IMR-90 (cell line): ENCODE measurements around the gene TBCD. TPM values are rescaled to one million over a fixed set of nuclear protein-coding genes. Genes with fewer than 3 reads are reported as not detected.

ENCODE experiments used
- ATAC-seq: fragments of 200-7000 bp; cut with Tn5 transposase; 2 replicates; pipeline ENCODE4 v1.9.1; 2020; ENCODE audit warnings: low read depth, mild to moderate bottlenecking, moderate library complexity
- BruUV-seq: library from RNA; stranded (reverse); fragments of 400-500 nt; replicated peaks from 2 replicates; lab custom pipeline; 2021; lab: Mats Ljungman, UMichigan
- CTCF ChIA-PET: fragments of 300-600 bp; formaldehyde crosslinking; extraction: SDS; loops from one replicate; lab custom pipeline; 2021; ENCODE audit warnings: antibody characterized with exemption; lab: Yijun Ruan, JAX
- POLR2A ChIA-PET: fragments of 300-600 bp; sonication (Branson Sonifier 250); formaldehyde crosslinking; loops from one replicate; lab custom pipeline; 2022; ENCODE audit warnings: antibody characterized with exemption; ENCODE audit not compliant: unreplicated experiment; lab: Charles Lee
- DNase-seq: peaks from one replicate; pipeline ENCODE4 v3.0.0; 2013
- H2AFZ ChIP-seq: replicated peaks from 2 replicates; pipeline ENCODE3; 2013; ENCODE audit warnings: low read length, mild to moderate bottlenecking; ENCODE audit not compliant: poor library complexity
- H2AK5ac ChIP-seq: 2 replicates; pipeline ENCODE4 v1.6.1; 2013; ENCODE audit warnings: low read depth, low read length, inconsistent platforms
- H2AK9ac ChIP-seq: replicated peaks from 2 replicates; pipeline ENCODE3; 2013; ENCODE audit warnings: mild to moderate bottlenecking, low read depth, low read length, moderate library complexity; ENCODE audit not compliant: poor library complexity
- H2BK120ac ChIP-seq: 2 replicates; pipeline ENCODE4 v1.6.1; 2013; ENCODE audit warnings: low read depth, low read length, inconsistent platforms
- H2BK15ac ChIP-seq: 3 replicates; pipeline ENCODE4 v1.6.1; 2013; ENCODE audit warnings: low read depth, low read length, inconsistent platforms
- H2BK20ac ChIP-seq: 2 replicates; pipeline ENCODE4 v1.6.1; 2013; ENCODE audit warnings: low read depth, mild to moderate bottlenecking, inconsistent platforms, low read length, moderate library complexity
- H2BK5ac ChIP-seq: 2 replicates; pipeline ENCODE4 v1.6.1; 2013; ENCODE audit warnings: mild to moderate bottlenecking, low read depth, low read length, inconsistent platforms; ENCODE audit not compliant: poor library complexity, severe bottlenecking
- H3K14ac ChIP-seq: replicated peaks from 2 replicates; pipeline ENCODE4 v1.6.1; 2013; ENCODE audit warnings: low read depth, low read length, inconsistent platforms
- H3K18ac ChIP-seq: 2 replicates; pipeline ENCODE4 v1.6.1; 2013; ENCODE audit warnings: low read depth, low read length, control low read depth
- H3K23ac ChIP-seq: 2 replicates; pipeline ENCODE4 v1.6.1; 2013; ENCODE audit warnings: low read depth, low read length, inconsistent platforms
- H3K27ac ChIP-seq: 2 replicates; pipeline ENCODE4 v1.5.1; 2013; ENCODE audit warnings: mild to moderate bottlenecking, control low read depth, low read length; ENCODE audit not compliant: insufficient read depth
- H3K27me3 ChIP-seq: 2 replicates; pipeline ENCODE4 v1.6.1; 2013; ENCODE audit warnings: low read length; ENCODE audit not compliant: control insufficient read depth, insufficient read depth
- H3K36me3 ChIP-seq: 2 replicates; pipeline ENCODE4 v1.6.1; 2013; ENCODE audit warnings: low read length, mixed read lengths; ENCODE audit not compliant: control insufficient read depth, insufficient read depth
- H3K4ac ChIP-seq: 2 replicates; pipeline ENCODE4 v1.6.1; 2013; ENCODE audit warnings: low read depth, low read length, inconsistent platforms
- H3K4me1 ChIP-seq: 2 replicates; pipeline ENCODE4 v1.6.1; 2013; ENCODE audit warnings: low read length, mixed read lengths; ENCODE audit not compliant: control insufficient read depth, insufficient read depth
- H3K4me2 ChIP-seq: 2 replicates; pipeline ENCODE4 v1.6.1; 2013; ENCODE audit warnings: low read depth, mild to moderate bottlenecking, control low read depth, low read length, moderate library complexity
- H3K4me3 ChIP-seq: 2 replicates; pipeline ENCODE4 v1.5.1; 2013; ENCODE audit warnings: low read depth, mild to moderate bottlenecking, control low read depth, low read length, moderate library complexity; ENCODE audit not compliant: insufficient read depth
- H3K56ac ChIP-seq: 2 replicates; pipeline ENCODE4 v1.6.1; 2013; ENCODE audit warnings: low read length, inconsistent platforms; ENCODE audit not compliant: insufficient read depth; ENCODE audit errors: extremely low read depth
- H3K79me1 ChIP-seq, 2 experiments: 2 replicates each; pipeline ENCODE4 v1.6.1; 2013; ENCODE audit warnings: low read length in 2 of 2, inconsistent platforms in 1 of 2, low read depth in 1 of 2
- H3K9ac ChIP-seq: 2 replicates; pipeline ENCODE4 v1.6.1; 2013; ENCODE audit warnings: low read depth, low read length, control low read depth
- H3K9me1 ChIP-seq: 2 replicates; pipeline ENCODE4 v1.6.1; 2013; ENCODE audit warnings: low read length, inconsistent platforms; ENCODE audit not compliant: insufficient read depth
- H3K9me3 ChIP-seq: 2 replicates; pipeline ENCODE4 v1.6.1; 2013; ENCODE audit warnings: low read length; ENCODE audit not compliant: control insufficient read depth, insufficient read depth
- H4K20me1 ChIP-seq: 2 replicates; pipeline ENCODE4 v1.6.1; 2013; ENCODE audit warnings: low read length, inconsistent platforms; ENCODE audit not compliant: insufficient read depth
- H4K5ac ChIP-seq: 2 replicates; pipeline ENCODE4 v1.6.1; 2013; ENCODE audit warnings: mild to moderate bottlenecking, low read depth, low read length, control low read depth
- H4K8ac ChIP-seq, 2 experiments: 2 replicates each; pipeline ENCODE4 v1.6.1; 2013; ENCODE audit warnings: low read depth in 2 of 2, low read length in 2 of 2, control low read depth in 1 of 2, inconsistent platforms in 1 of 2
- H4K91ac ChIP-seq: 2 replicates; pipeline ENCODE4 v1.6.1; 2013; ENCODE audit warnings: low read depth, low read length, inconsistent platforms; ENCODE audit not compliant: insufficient read depth
- BHLHE40 ChIP-seq: fragments of 150-350 bp; IDR thresholded peaks from 2 replicates; pipeline ENCODE4 v1.6.1; 2016; ENCODE audit warnings: mild to moderate bottlenecking, low read depth, low read length
- CHD1 ChIP-seq: IDR thresholded peaks from 2 replicates; pipeline ENCODE4 v1.6.1; 2012; ENCODE audit warnings: low read depth, low read length, improper control_type of control experiment
- CTCF ChIP-seq: conservative IDR thresholded peaks from 2 replicates; pipeline ENCODE4 v1.5.1; 2012; ENCODE audit warnings: mild to moderate bottlenecking, low read depth, low read length, improper control_type of control experiment
- MAZ ChIP-seq: IDR thresholded peaks from 2 replicates; pipeline ENCODE4 v1.6.1; 2012; ENCODE audit warnings: low read depth, mild to moderate bottlenecking, low read length, improper control_type of control experiment, moderate library complexity, borderline replicate concordance
- MXI1 ChIP-seq: IDR thresholded peaks from 2 replicates; pipeline ENCODE4 v1.6.1; 2012; ENCODE audit warnings: low read depth, mild to moderate bottlenecking, low read length, moderate library complexity, borderline replicate concordance
- NFE2L2 ChIP-seq: fragments of 150-350 bp; IDR thresholded peaks from 2 replicates; pipeline ENCODE4 v1.6.1; 2016; ENCODE audit warnings: low read depth, mild to moderate bottlenecking, low read length
- POLR2A ChIP-seq: IDR thresholded peaks from 2 replicates; pipeline ENCODE4 v1.6.1; 2012; ENCODE audit warnings: mild to moderate bottlenecking, low read depth, low read length
- SMC3 ChIP-seq: fragments of 150-350 bp; IDR thresholded peaks from 2 replicates; pipeline ENCODE4 v1.6.1; 2016; ENCODE audit warnings: low read depth, mild to moderate bottlenecking, antibody characterized with exemption, low read length, moderate library complexity
- whole genome bisulfite sequencing, 2 experiments: methylation state at CpG; one replicate each; pipeline versions ENCODE4 v1.1.5 to v1.1.7; 2013; ENCODE audit warnings: missing lambda C conversion rate in 2 of 2; ENCODE audit not compliant: insufficient read length in 1 of 2; ENCODE audit errors: extremely low coverage in 2 of 2; 5-methylcytosine and 5-hydroxymethylcytosine counted together
- dilution Hi-C: fragments of 300-500 bp; cut with HindIII; formaldehyde crosslinking; loops from one replicate; pipeline ENCODE4 v1.14.3; 2018; ENCODE audit warnings: low sequenced_read_pairs; ENCODE audit not compliant: unreplicated experiment
- in situ Hi-C: fragments of 300-500 bp; cut with MboI; formaldehyde crosslinking; loops from 3 replicates; pipeline ENCODE4 v1.14.3; 2019; ENCODE audit warnings: low sequenced_read_pairs, inconsistent platforms, mixed read lengths
- intact Hi-C: fragments of 100-400 bp; cut with micrococcal nuclease; formaldehyde crosslinking; loops from 2 replicates; pipeline ENCODE4 v1.10.0; 2022
- polyA plus RNA-seq, 3 experiments: library from polyadenylated mRNA; depleted of rRNA; stranded (reverse); fragments of >200 nt; gene quantifications; 2 replicates each; pipeline ENCODE4 v1.2.3, GENCODE V29; 2012; ENCODE audit warnings: low replicate concordance in 1 of 3
- total RNA-seq: library from RNA; depleted of rRNA; stranded (reverse); fragments of >200 nt; gene quantifications from 2 replicates; pipeline ENCODE4 v1.2.3, GENCODE V29; 2012

The TBCD gene
- total and polyA plus RNA-seq, 2 of the 4 experiments (the other 2 are of a cell fraction) = 21.9 to 54.5 TPM

- intact Hi-C loops (no loop called here), dilution Hi-C loops (no loop called here), in situ Hi-C loops (no loop called here)
- H4K5ac ChIP-seq = no peak overlapping the region
- H3K36me3 ChIP-seq = peaks cover 40% of the 10 kb centered on the region
- no peak overlapping the region for H3K4me2 ChIP-seq
- no peaks in the 10 kb centered on the region for H3K27me3 ChIP-seq
- no peak overlapping the region for H3K4ac ChIP-seq
- H2BK5ac ChIP-seq = no peak overlapping the region
- CTCF ChIA-PET = no interaction called here
- no peak overlapping the region for H4K91ac ChIP-seq
- no peak for ATAC-seq
- H3K79me1 ChIP-seq = no peaks in the 10 kb centered on the region
- no peak overlapping the region for H3K14ac ChIP-seq
- no TSS peak for BruUV-seq
- H3K18ac ChIP-seq = no peak overlapping the region
- no peak for DNase-seq
- H3K27ac ChIP-seq = no peak overlapping the region
- H2BK20ac ChIP-seq = no peak overlapping the region
- H2AK5ac ChIP-seq = no peak overlapping the region
- WGBS, 2 experiments = 100% methylated on average over 8 of the region's 8 CpGs; no CpG with 5 or more reads in 1 of the 2 experiments
- no peak overlapping the region for H2BK120ac ChIP-seq
- H3K56ac ChIP-seq = no peak overlapping the region
- no peak overlapping the region for H2AFZ ChIP-seq
- no peak overlapping the region for H4K8ac ChIP-seq
- TF ChIP-seq POLR2A (no peak), NFE2L2 (no peak), MXI1 (no peak), MAZ (no peak), CTCF (no peak), CHD1 (no peak), BHLHE40 (no peak), SMC3 (no peak)
- H2BK15ac ChIP-seq = no peak overlapping the region
- peaks cover 3% of the 10 kb centered on the region; the same call in 1 of the 2 replicates for H3K9me3 ChIP-seq
- no peak overlapping the region for H3K23ac ChIP-seq
- no peaks in the 10 kb centered on the region for H4K20me1 ChIP-seq
- H3K9ac ChIP-seq = no peak overlapping the region
- no peaks in the 10 kb centered on the region for H3K4me1 ChIP-seq
- H3K4me3 ChIP-seq = no peak overlapping the region
- no peaks in the 10 kb centered on the region for H3K9me1 ChIP-seq
- POLR2A ChIA-PET = no interaction called here
- no peak overlapping the region for H2AK9ac ChIP-seq
These were observed 186.6 kb downstream of the TBCD start for GRCh38 chr17:82938486-82938872.
